CD4-positive, alpha-beta T cell treated with Interferon alpha-2 for 1 hour (primary cell): Measurements from ENCODE around the gene ZBTB8OS.
"Not testable (repeated sequence)": the region's sequence is repeated elsewhere in the genome, so short reads cannot be mapped to it uniquely, and the experiment has no call there.

Experiments
- DNase-seq, 2 donors: peaks; one replicate each; pipeline ENCODE4 v3.0.0-alpha.2; 2020 to 2022

ZBTB8OS gene

DNA sequence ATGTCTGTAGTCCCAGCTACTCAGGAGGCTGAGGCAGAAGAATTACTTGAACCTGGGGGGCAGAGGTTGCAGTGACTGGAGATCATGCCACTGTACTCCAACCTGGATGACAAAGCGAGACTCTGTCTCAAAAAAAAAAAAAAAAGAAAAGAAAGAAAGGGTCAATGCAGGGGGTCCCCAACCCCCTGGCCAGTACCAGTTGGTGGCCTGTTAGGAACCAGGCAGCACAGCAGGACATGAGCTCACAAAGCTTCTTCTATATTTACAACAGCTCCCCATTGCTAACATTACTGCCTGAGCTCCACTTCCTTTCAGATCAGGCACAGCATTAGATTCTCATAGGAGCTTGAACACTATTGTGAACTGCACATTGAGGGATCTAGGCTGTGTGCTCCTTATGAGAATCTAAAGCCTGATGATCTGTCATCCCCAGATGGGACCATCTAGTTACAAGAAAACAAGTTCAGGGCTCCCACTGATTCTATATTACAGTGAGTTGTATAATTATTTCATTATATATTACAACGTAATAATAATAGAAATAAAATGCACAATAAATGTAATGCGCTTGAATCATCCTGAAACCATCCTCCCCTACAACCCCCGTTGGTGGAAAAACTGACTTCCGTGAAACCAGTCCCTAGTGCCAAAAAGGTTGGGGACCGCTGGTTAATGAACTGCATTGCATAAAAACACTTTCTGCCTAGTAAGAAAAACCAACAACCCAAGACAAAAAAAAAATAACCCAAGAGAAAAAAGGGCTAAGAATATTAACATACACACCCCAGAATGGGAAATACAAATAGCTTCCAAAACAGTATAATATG is 2.8 kb downstream of the ZBTB8OS start:
- no peak for DNase-seq

DNA sequence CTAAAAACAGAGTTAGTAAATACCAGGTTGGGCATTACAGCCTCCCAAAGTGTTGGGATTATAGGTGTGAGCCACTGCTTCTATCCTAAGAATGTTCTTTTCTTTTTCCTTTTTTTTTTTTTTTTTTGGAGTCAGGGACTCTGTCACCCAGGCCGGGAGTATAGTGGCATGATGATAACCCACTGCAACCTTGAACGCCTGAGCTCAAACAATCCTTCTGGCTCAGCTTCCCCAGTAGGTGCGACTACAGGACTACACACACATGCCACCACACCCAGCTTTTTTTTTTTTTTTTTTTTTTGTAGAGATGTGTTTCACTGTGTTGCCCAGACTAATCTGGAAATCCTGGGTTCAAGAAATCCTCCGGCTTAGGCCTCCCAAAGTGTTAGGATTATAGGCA is 5.9 kb downstream of the ZBTB8OS start:
- no peak for DNase-seq

DNA sequence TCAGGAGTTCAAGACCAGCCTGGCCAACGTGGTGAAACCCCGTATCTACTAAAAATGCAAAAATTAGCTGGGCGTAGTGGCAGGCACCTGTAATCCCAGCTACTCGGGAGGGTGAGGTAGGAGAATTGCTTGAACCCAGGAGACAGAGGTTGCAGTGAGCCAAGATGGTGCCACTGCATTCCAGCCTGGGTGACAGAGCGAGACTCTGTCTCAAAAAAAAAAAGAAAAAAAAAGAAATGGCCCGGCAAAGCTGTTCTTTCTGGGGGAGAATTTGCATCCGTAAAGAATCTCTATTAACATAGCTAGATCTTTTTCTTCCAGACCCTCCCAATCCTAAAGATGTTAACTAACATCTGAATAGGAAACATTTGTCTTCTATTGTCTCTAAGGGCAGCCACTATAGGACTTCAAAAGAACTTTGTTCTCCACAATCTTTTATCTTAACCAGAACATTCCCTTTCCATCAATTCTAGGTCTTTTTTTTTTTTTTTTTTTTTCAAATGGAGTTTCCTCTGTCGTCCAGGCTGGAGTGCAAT is 8.0 kb downstream of the ZBTB8OS start:
- not testable (repeated sequence) for DNase-seq

DNA sequence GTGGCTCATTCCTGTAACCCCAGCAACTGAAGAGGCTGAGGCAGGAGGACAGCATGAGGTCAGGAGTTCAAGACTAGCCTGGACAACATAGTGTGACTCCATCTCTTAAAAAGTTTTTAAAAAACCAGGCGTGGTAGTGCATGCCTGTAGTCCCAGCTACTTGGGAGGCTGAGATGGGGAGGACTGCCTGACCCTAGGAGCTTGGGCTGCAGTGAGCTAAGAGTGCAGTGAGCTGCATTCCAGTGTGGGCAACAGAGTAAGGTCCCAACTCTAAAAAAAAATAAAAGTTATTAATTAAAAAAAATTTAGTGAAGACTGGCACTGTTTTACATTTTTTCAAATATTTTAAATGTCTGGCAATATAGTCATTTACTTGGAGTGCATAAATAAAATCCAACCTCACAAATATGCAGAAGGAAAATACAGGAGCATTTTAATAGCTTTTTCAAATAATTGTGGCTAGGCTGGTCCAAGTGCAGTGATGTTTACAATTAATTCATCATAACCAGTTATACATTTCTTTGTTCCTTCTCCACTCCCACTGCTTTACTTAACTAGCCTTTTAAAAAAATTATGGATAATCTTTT is 10.8 kb downstream of the ZBTB8OS start:
- no peak for DNase-seq

DNA sequence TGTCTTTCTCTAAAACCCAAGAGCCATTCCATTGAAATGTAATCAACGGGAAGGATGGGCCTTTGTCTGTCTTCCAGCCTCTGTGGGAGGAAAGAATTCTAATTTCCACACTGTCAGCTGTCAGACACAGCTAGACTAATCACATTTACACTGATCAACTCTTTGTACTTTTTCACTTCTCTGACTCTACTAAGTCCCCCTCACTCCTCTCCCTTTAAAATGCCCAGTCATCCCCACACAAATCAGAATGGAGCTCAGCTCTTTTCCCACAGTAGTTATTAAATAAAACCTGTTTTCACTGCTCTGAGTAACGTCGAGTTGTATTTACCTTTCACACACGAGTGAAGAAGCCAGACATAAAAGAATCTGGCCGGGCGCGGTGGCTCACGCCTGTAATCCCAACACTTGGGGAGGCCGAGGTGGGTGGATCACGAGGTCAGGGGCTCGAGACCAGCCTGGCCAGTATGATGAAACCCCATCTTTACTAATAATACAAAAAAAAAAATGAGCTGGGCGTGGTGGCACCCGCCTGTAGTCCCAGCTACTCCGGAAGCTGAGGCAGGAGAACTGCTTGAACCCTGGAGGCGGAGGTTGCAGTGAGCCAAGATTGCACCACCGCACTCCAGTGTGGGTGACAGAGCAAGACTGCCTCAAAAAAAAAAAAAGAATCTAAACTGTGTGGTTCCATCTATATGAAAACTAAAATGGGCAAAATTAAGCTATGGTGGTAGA is 13.3 kb downstream of the ZBTB8OS start:
- peak in 1 of 2 donors; percentile 18 for DNase-seq

DNA sequence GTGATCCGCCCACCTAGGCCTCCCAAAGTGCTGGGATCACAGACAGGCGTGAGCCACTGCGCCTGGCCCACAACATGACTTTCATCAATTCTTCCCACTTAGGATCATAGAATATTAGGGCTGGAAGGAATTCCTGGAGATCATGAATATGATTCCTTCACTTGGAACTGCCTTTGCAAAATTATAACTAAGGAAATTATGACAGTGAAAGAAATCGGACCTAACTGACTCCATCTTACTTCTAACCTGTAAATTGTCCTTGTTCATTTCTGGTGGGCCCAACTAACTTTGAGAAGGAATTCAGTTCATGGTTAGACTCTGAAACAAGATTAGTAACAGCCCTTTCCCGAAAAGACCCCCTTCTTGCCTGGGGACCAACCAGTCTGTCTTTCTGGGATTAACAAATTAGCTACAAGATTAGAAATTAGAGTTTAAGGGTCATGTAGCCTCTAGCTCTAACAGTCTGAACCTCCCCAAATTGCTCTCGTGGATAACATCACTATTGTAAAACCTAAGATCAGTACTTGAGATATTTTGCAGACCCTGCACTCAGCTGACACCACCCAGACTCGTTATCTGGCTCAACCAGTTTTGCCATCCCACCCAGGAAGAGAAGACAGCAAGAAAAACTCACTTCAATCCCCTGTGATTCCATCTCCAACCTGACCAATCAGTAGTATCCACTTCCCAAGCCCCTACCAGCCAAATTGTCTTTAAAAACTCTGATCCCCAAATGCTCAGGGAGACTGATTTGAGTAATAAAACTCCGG is 14.7 kb downstream of the ZBTB8OS start:
- no peak for DNase-seq

DNA sequence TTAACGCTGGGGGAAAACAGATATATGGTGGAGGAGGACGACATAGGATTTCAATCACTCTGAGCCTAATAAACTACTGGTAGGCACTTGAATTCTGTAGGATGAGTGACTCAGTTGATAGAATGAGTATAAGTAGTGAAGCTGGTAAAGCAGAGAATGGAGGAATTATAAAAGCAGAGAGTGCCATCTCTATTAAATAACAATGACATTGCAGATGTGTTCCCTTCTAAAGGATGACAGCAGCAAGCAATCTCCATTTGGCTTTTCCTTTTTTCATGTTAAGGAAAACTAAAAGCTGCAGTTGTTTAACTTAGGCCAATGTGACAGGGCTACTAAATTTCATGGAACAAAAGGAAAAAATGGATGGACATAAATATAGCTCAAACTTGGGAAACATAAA is 17.5 kb downstream of the ZBTB8OS start:
- DNase-seq: no peak

DNA sequence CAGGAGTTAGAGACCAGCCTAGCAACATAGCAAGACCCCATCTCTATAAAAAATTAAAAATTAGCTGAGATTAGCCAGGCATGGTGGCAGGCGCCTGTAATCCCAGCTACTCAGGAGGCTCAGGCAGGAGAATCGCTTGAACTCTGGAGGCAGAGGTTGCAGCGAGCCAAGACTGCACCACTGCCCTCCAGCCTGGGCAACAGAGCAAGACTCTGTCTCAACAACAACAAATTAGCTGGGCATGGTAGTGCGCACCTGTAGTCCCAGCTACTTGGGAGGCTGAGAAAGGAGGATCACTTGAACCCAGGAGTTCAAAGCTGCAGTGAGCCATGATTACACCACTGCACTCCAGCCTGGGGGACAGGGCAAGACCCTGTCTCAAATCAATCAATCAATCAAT is 20.2 kb downstream of the ZBTB8OS start:
- not testable (repeated sequence) for DNase-seq

DNA sequence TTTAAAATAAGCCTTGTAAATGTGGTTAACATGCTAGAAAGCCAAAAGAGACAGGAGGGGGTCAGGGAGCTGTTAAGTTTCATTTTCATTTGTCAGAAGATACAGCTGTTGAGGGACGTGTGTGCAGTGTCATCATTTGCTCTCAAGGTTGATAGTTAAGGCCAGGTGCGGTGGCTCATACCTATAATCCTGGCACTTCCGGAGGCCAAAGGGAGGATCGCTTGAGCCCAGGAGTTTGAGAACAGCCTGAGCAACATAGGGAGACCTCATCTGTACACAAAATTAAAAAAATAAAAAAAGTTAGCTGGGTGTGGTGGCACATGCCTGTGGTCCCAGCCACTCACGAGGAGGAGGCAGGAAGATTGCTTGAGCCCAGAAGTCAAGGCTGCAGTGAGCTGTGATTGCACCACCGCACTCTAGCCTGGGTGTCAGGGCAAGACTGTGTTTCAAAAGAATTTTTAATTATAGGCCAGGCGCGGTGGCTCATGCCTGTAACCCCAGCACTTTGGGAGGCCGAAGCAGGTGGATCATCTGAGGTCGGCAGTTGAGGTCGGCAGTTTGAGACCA is 22.7 kb downstream of the ZBTB8OS start:
- peak; percentile 33 to 66 for DNase-seq

DNA sequence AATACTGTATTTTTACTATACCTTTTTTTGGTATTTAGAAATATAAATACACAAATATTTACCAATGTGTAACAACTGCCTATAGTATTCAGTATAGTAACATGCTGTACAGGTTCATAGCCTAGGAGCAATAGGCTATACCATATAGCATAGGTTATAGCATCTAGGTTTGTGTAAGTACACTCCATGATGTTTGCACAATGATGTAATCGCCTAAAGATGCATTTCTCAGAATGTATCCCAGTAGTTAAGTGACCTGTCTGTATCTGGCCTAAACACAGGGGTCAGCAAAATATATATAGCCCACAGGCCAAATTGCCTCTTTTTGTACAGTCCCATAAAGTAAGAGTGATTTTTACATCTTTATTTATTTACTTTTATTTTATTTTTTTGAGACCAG is 24.2 kb downstream of the ZBTB8OS start:
- DNase-seq: no peak

DNA sequence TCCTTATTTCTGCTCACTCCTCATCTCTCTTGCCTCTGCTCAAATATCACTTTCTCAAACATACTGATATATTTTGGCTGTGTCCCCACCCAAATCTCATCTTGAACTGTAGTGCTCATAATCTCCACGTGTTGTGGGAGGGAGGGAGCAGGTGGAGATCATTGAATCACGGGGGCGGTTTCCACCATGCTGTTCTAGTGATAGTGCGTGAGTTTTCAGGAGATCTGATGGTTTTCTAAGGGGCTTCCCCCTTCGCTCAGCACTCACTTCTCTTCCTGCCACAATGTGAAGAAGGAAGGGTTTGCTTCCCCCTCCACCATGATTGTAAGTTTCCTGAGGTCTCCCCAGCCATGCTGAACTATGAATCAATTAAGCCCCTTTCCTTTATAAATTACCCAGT is 26.6 kb downstream of the ZBTB8OS start:
- DNase-seq: no peak

DNA sequence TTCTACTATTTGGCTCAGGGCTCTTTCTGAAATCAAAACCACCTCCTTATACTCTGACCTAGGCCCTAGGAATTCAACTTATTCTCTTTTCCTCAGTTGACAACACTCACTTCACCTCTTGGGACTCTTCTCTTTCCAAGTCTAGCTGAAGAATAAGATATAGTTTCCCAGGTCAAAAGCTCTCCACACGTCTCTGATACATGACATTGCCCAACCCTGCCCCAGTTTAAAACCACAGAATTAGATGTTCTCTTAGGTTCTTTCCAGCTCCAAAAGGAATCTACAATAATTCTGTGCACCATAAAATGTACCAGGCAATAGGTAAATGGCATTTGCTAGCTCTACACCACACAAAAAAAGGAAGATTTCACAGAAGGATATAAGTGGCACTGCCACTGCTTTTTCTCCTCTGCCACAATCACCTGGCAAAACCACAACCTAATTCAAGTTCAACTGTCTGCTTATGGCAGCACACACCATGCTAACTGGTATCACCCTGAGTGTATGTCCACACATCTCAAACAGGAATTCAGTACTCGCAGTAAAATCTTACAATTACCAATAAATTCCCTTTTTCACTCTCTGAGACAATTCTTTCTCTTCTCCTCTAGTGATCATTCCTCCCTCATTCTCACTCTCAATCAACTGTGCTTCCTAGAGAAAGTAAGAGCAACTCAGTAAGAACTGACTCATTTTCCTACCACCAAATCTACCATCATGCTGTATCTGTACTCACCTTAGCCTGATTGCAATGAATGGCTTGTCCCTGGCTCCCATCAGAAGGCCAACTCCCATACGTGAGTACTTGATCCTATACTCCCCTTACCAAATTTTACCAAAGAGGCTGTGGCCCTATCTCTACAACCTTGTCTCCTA is 27.3 kb downstream of the ZBTB8OS start:
- peak in 1 of 2 donors; percentile 4 for DNase-seq

DNA sequence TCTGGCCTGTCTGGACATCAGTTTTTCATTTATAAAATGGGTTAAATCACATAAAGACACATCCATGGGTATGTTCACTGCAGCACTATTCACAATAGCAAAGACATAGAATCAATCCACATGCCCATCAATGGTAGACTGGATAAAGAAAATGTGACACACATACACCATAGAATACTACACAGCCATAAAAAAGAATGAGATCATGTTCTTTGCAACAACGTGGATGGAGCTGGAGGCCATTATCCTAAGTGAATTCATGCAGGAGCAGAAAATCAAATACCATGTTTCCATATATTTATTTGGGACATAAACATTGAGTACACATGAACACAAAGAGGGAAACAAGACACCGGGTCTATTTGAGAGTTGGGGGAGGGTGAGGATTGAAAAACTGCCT is 28.1 kb downstream of the ZBTB8OS start:
- DNase-seq: no peak

DNA sequence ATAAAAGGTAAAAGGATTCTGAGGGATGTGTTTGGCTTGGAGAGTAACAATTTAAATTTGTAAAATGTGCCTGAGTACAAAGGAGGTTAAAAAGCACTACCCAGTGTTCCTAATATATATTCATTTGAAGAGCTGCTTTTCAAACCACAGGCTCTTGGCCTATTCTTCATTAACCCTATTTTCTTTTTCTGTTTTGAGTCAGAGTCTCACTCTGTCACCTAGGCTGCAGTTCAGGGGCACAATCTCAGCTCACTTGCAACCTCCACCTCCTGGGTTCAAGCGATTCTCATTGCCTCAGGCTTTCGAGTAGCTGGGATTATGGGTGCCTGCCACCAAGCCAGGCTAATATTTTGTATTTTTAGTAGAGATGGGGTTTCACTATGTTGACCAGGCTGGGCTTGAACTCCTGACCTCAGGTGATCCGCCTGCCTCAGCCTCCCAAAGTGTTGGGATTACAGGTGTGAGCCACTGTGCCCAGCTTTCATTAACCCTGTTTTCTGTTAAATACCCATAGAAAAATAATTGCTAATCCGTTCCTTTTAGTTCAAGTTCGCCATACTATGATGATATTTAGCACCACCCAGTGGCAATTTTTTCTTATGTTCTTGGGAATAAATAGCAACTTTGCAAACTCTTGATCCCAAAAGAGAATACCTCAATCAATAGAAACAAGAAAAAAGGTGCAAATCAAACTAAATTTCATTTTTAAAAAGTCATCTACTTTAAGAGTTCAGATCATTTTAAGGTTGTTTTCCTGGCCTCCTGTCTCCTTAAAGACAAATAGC is 30.5 kb downstream of the ZBTB8OS start:
- DNase-seq: no peak

DNA sequence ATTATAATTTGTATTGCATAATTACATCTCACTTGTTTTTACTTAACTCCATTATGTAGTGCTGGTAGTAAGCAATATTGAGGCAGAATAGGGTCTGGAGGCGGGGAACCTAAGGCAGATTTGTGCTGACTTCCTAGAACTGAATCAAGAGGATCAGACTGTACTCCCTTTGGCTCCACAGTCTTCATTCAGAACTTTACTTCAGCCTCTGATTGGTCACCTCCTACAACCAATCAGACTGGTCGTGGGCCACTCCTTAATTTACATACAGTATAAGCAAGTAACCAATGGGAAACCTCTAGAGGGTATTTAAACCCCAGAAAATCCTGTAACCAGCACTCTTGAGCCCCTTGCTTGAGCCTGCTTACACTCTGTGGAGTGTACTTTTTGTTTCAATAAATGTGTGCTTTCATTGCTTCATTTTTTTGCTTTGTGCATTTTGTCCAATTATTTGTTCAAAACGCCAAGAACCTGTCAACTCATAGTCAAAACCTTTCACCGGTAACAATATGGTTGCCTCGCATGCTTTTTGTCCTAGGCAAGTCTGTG is 31.6 kb downstream of the ZBTB8OS start:
- no peak for DNase-seq

DNA sequence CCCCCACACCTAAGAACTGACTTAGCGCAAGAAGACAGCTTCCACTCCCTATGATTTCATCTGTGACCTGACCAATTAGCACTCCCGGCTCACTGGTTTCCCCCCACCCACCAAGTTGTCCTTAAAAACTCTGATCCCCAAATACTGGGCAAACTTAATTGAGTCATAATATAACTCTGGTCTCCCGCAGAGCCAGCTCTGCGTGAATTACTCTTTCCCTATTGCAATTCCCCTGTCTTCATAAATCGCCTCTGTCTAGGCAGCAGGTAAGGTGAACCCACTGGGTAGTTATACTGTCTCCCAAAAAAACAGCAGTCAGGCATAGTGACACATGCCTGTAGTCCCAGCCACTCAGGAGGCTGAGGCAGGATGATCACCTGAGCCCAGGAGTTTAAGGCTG is 36.9 kb downstream of the ZBTB8OS start:
- DNase-seq: no peak

DNA sequence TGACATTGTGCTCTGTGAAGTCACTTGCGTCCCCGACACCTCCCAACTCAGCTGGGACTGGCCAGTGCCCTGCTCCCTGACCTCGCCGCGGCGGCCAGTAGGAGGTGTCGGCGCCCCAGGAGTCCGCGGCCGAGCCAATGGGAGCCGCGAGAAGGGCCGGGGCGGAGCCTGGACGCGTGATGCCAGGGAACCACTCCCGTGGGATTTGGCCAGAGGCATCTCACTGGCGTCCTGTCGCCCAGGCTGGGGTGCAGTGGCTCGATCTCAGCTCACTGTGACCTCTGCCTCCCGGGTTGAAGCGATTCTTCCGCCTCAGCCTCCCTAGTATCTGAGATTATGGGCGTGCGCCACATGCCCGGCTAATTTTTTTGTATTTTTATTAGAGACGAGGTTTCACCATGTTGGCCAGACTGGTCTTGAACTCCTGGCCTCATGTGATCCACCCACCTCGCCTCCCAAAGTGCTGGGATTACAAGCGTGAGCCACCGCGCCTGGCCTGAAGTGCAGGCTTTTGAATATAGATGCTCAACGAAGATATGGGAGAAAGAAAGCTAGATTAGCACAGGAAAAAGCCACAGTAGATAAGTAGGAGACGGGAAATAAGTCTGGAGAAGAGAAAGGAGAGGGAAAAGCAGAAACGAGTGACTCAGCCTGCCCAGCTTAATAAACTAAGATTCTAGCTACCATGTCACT is 38.0 kb downstream of the ZBTB8OS start:
- peak; percentile 52 to 60 for DNase-seq

DNA sequence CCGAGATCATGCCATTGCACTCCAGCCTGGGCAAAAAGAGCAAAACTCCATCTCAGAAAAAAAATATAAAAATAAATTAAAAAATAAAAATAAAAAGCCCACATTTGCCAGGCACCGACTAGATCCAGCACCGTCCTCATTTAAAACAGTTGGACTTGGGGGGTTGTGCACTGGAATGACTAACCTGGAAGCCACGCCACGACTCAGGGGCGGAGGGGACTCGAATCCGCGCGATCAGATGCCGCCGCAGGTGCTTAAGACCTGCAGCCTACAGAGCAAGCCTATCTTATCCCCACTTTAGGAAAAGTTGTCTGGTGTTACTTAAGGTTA is 38.5 kb downstream of the ZBTB8OS start:
- DNase-seq: no peak

DNA sequence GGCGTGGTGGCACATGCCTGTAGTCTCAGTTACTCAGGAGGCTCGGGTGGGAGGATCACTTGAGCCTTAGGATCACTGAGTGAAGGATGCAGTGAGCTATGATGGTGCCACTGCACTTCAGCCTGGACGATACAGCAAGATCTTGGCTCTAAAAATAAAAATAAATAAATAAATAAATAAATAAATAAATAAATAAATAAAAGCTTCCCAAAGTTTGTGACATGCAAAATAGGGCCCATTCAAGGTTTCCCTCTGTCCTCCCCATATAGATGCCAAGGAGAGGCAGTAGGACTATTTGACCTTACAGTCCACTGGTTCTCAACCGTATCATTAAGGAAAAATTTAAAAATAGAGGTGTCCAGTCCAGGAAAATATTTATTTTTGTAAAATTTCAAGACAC is 41.2 kb downstream of the ZBTB8OS start:
- DNase-seq: no peak
